A549 (cell line): ENCODE data around the gene PLA2G7. TPM values are rescaled to one million over a fixed set of nuclear protein-coding genes. Genes with fewer than 3 reads are reported as not detected.

Experiments used
- ATAC-seq, 2 experiments: fragments of 200-7000 bp in 1 of 2; fragments of >200 bp in 1 of 2; cut with Nextera tagmentation in 1 of 2; cut with Tn5 transposase in 1 of 2; 3 replicates each; pipeline versions ENCODE4 v1.8.0 to v1.9.1; 2018 to 2020; ENCODE audit warnings: mild to moderate bottlenecking in 1 of 2, moderate library complexity in 1 of 2
- CTCF ChIA-PET: fragments of 300-600 bp; sonication (Branson Sonifier 250); formaldehyde crosslinking; extraction: SDS; loops from one replicate; lab custom pipeline; 2021; ENCODE audit warnings: antibody characterized with exemption, inconsistent platforms; lab: Yijun Ruan, JAX
- POLR2A ChIA-PET: fragments of 350-600 bp; formaldehyde crosslinking; extraction: SDS; loops from one replicate; lab custom pipeline; 2021; ENCODE audit warnings: antibody characterized with exemption, inconsistent platforms; lab: Yijun Ruan, JAX
- DNase-seq, 2 experiments: peaks; one replicate each; pipeline versions ENCODE4 v3.0.0 to v3.0.0-alpha.2; 2011 to 2016; ENCODE audit warnings: low read depth in 1 of 2, low spot score in 1 of 2
- FAIRE-seq: peaks from 2 replicates; lab custom pipeline; 2011; peaks lifted over from hg19 to GRCh38; lab: Jason Lieb, UNC
- H3K27ac ChIP-seq, 2 experiments: fragments of >200 bp; sonication (Bioruptor Twin); formaldehyde crosslinking; 3 replicates each; pipeline ENCODE4 v1.5.1; 2016 to 2017
- H3K4me1 ChIP-seq: fragments of >200 bp; sonication (Bioruptor Twin); formaldehyde crosslinking; 3 replicates; pipeline ENCODE4 v1.6.1; 2016
- H3K4me2 ChIP-seq: fragments of >200 bp; sonication (Bioruptor Twin); formaldehyde crosslinking; 3 replicates; pipeline ENCODE4 v1.6.1; 2016
- H3K4me3 ChIP-seq: fragments of >200 bp; sonication (Bioruptor Twin); formaldehyde crosslinking; 3 replicates; pipeline ENCODE4 v1.5.1; 2016
- H3K9me3 ChIP-seq: fragments of >200 bp; sonication (Bioruptor Twin); formaldehyde crosslinking; 3 replicates; pipeline ENCODE4 v1.6.1; 2016
- CBX2 ChIP-seq: fragments of 200-600 bp; sonication (generic); IDR thresholded peaks from 2 replicates; pipeline ENCODE4 v1.6.1; 2016; ENCODE audit warnings: low read depth, mild to moderate bottlenecking, borderline replicate concordance
- EHMT2 ChIP-seq: fragments of 200-600 bp; sonication (generic); IDR thresholded peaks from 2 replicates; pipeline ENCODE4 v1.6.1; 2016; ENCODE audit warnings: antibody characterized with exemption, low read depth, mild to moderate bottlenecking, moderate library complexity
- HOXB13 ChIP-seq: fragments of 250-450 bp; sonication (Bioruptor Pico); IDR thresholded peaks from 2 replicates; pipeline ENCODE4 v1.5.0; 2020; ENCODE audit warnings: low read depth, mild to moderate bottlenecking, moderate library complexity
- HOXB5 ChIP-seq: fragments of 250-450 bp; sonication (Bioruptor Pico); IDR thresholded peaks from 2 replicates; pipeline ENCODE4 v1.5.0; 2020; ENCODE audit warnings: mild to moderate bottlenecking, moderate library complexity
- MAZ ChIP-seq: fragments of 150-350 bp; IDR thresholded peaks from 2 replicates; pipeline ENCODE4 v1.6.1; 2014; ENCODE audit warnings: antibody characterized with exemption, low read depth, low read length, borderline replicate concordance
- MYC ChIP-seq: IDR thresholded peaks from 2 replicates; pipeline ENCODE4 v1.6.1; 2012; ENCODE audit warnings: mild to moderate bottlenecking, inconsistent platforms, low read length, improper control_type of control experiment, borderline replicate concordance
- NFE2L2 ChIP-seq: fragments of 150-350 bp; conservative IDR thresholded peaks from 2 replicates; pipeline ENCODE4 v1.6.1; 2014; ENCODE audit warnings: low read length
- PHF8 ChIP-seq: fragments of 200-600 bp; sonication (generic); IDR thresholded peaks from 2 replicates; pipeline ENCODE4 v1.6.1; 2016; ENCODE audit warnings: low read depth, mild to moderate bottlenecking, antibody characterized with exemption, moderate library complexity, borderline replicate concordance
- RAD21 ChIP-seq, 2 experiments: fragments of >200 bp in 1 of 2; sonication (Bioruptor Twin) in 1 of 2; formaldehyde crosslinking in 1 of 2; IDR thresholded peaks in 1 of 2; conservative IDR thresholded peaks in 1 of 2; 2 replicates in 1 of 2; 3 replicates in 1 of 2; pipeline ENCODE4 v1.6.1; 2012 to 2018; ENCODE audit warnings: inconsistent platforms in 1 of 2
- RFX5 ChIP-seq: fragments of 450-650 bp; IDR thresholded peaks from 2 replicates; pipeline ENCODE4 v1.7.1; 2014; ENCODE audit warnings: antibody characterized with exemption, mild to moderate bottlenecking, moderate library complexity
- TFCP2L1 ChIP-seq: fragments of 250-450 bp; sonication (Bioruptor Pico); IDR thresholded peaks from 2 replicates; pipeline ENCODE4 v1.5.0; 2021; ENCODE audit warnings: mild to moderate bottlenecking
- ZFP36 ChIP-seq: fragments of 450-650 bp; IDR thresholded peaks from 2 replicates; pipeline ENCODE4 v1.6.1; 2014; ENCODE audit warnings: borderline replicate concordance; ENCODE audit not compliant: partially characterized antibody
- WGBS: methylation state at CpG from one replicate; pipeline ENCODE4 v1.1.6; 2017; ENCODE audit errors: missing lambda C conversion rate; 5-methylcytosine and 5-hydroxymethylcytosine counted together
- polyA plus RNA-seq, 4 experiments: library from polyadenylated mRNA; depleted of rRNA in 3 of 4; stranded (reverse); fragments of >200 nt; fragmentation: RNase III in 1 of 4; extraction: RNeasy Plus Mini Kit Qiagen cat#74134 plus additional on column Dnase treatment in 1 of 4; gene quantifications; 2 replicates in 3 of 4; 3 replicates in 1 of 4; pipeline ENCODE4 v1.2.3, GENCODE V29; 2011 to 2017
- TF ChIP-seq, protein P1 (sequence below): IDR thresholded peaks from 2 replicates; pipeline ENCODE4 v1.6.1; 2012; ENCODE audit warnings: low read depth, borderline replicate concordance
- TF ChIP-seq, protein P2 (sequence below): fragments of >200 bp; sonication (Bioruptor Twin); formaldehyde crosslinking; IDR thresholded peaks from 2 replicates; pipeline ENCODE4 v1.6.1; 2016
- TF ChIP-seq, protein P3 (sequence below): fragments of 200-600 bp; sonication (generic); IDR thresholded peaks from 2 replicates; pipeline ENCODE4 v1.6.1; 2016; ENCODE audit warnings: antibody characterized with exemption, mild to moderate bottlenecking, moderate library complexity

The PLA2G7 gene
- polyA plus RNA-seq, 2 of the 4 experiments (the other 2 are of a cell fraction) = 0.04 TPM; not detected in 1

DNA sequence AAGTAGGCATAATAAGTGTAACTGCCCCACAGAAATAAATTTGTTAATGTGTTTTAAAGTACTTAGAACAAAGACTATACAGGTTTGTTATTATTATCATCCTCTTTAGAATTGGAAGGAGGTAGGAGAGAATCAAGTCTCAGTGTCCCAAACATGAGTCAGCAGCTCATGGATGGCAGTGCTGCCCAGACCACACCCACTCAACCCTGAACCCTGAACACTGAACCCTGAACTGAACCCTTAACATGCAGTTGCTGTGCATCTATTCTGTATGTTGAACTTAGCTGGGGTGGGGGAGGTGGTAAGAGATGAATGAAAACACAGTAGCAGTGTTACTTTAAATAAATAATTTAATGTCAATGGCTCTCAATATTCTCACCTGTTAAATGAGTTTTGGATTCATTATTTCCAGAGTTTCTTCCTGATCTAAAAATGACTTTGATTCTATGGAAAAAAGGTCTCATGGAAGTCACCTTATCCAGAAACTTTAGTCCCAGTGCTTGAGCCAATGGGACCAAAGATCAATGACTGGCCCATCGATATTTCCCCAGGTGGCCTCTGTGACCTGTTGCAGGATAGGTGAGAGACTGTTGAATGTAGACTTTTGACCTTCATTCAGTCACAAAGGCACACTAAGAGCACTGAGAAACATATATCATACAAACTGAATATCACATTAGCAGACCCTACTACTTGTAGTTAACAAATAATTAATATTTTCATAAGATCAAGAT lies 8.4 kb upstream of the PLA2G7 start:
- ATAC-seq = no peak

DNA sequence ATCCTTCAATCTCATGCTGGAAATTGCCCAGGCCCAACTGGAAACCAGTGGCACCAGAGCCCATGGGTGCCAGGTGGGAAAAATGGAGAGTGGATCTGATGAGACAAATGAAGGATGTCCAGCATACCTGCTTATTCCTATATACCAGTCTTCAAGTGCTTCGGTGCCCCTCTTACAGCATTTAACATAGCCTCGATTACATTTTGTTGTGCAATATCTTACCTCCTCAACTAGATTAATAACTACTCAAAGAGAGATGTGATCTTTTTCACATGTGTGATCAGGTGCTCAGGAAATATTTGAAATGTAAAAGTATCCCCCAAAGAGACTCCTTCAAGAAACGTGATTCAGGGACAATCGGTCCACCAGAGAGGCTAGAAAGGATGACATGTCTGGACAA lies 6.7 kb upstream of the PLA2G7 start:
- FAIRE-seq (no peak), ATAC-seq (no peak)
- WGBS = 59% methylated on average over 4 of the region's 4 CpGs

More for the DNA sequence above, 8.4 kb upstream of the PLA2G7 start:
- FAIRE-seq (no peak), DNase-seq (no peak)
- ChIA-PET POLR2A (no interaction called here), CTCF (interaction anchor here (0.8 kb wide), 1 partner anchor 9 kb away, joined by 3 read pairs; no protein-coding TSS in a partner anchor)
- Histone ChIP-seq H3K4me1 (no peaks in the 10 kb centered on the region), H3K9me3 (no peaks in the 10 kb centered on the region), H3K4me3 (no peak overlapping the region), H3K4me2 (no peak overlapping the region), H3K27ac (no peak overlapping the region)
- 0% methylated on average over 1 of the region's 1 CpG for WGBS
- TF ChIP-seq, protein P1, sequence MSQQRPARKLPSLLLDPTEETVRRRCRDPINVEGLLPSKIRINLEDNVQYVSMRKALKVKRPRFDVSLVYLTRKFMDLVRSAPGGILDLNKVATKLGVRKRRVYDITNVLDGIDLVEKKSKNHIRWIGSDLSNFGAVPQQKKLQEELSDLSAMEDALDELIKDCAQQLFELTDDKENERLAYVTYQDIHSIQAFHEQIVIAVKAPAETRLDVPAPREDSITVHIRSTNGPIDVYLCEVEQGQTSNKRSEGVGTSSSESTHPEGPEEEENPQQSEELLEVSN = no peak
- TF ChIP-seq MAZ (no peak), CBX2 (no peak)

DNA sequence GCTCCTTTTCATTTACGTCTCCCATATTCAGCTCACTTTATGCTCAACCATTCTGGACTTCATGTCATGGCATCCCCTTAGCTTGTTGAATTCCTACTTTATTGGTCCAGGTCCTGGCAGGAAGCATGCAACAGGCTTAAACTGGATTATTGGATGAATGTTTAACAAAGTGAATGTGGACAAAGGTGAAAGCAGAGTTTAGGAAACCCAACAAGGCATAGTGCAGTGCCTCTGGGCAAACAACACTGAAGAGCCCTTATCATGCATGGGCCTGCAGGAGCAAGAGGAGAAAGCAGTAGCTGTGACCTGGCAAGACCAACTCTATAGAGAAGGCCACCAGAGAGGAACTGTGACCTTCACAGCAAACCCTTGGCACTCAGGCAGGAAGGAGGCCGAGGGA lies 6.3 kb upstream of the PLA2G7 start:
- no peak for DNase-seq
- H3K4me2 ChIP-seq = no peak overlapping the region
- ChIA-PET POLR2A (no interaction called here), CTCF (no interaction called here)
- H3K27ac ChIP-seq = no peak overlapping the region
- ATAC-seq = no peak
- WGBS = 50% methylated on average over 2 of the region's 2 CpGs
- H3K9me3 ChIP-seq = no peaks in the 10 kb centered on the region
- no peak for FAIRE-seq
- H3K4me3 ChIP-seq = no peak overlapping the region
- TF ChIP-seq EHMT2 (no peak), MYC (no peak), RAD21 (conservative IDR thresholded peaks at IDR 0.05 in 1 of 2, IDR thresholded peaks at IDR 0.05 in 1 of 2) (no peak), ZFP36 (no peak), HOXB5 (CRISPR knock-in tag) (no peak), CBX2 (no peak)
- no peaks in the 10 kb centered on the region for H3K4me1 ChIP-seq

More for the DNA sequence above, 6.7 kb upstream of the PLA2G7 start:
- Histone ChIP-seq H3K4me1 (no peaks in the 10 kb centered on the region), H3K4me2 (no peak overlapping the region), H3K9me3 (no peaks in the 10 kb centered on the region), H3K27ac (no peak overlapping the region), H3K4me3 (no peak overlapping the region)
- no peak for TF ChIP-seq RFX5
- no peak for TF ChIP-seq TFCP2L1 (CRISPR knock-in tag)
- no peak for TF ChIP-seq NFE2L2
- no peak for TF ChIP-seq PHF8
- TF ChIP-seq, protein P2, sequence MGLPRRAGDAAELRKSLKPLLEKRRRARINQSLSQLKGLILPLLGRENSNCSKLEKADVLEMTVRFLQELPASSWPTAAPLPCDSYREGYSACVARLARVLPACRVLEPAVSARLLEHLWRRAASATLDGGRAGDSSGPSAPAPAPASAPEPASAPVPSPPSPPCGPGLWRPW = no peak
- TF ChIP-seq HOXB13 (CRISPR knock-in tag) = no peak
- TF ChIP-seq, protein P1 = no peak
- TF ChIP-seq, protein P3, sequence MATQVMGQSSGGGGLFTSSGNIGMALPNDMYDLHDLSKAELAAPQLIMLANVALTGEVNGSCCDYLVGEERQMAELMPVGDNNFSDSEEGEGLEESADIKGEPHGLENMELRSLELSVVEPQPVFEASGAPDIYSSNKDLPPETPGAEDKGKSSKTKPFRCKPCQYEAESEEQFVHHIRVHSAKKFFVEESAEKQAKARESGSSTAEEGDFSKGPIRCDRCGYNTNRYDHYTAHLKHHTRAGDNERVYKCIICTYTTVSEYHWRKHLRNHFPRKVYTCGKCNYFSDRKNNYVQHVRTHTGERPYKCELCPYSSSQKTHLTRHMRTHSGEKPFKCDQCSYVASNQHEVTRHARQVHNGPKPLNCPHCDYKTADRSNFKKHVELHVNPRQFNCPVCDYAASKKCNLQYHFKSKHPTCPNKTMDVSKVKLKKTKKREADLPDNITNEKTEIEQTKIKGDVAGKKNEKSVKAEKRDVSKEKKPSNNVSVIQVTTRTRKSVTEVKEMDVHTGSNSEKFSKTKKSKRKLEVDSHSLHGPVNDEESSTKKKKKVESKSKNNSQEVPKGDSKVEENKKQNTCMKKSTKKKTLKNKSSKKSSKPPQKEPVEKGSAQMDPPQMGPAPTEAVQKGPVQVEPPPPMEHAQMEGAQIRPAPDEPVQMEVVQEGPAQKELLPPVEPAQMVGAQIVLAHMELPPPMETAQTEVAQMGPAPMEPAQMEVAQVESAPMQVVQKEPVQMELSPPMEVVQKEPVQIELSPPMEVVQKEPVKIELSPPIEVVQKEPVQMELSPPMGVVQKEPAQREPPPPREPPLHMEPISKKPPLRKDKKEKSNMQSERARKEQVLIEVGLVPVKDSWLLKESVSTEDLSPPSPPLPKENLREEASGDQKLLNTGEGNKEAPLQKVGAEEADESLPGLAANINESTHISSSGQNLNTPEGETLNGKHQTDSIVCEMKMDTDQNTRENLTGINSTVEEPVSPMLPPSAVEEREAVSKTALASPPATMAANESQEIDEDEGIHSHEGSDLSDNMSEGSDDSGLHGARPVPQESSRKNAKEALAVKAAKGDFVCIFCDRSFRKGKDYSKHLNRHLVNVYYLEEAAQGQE = no peak
- DNase-seq = no peak
- ChIA-PET POLR2A (no interaction called here), CTCF (no interaction called here)
